Activated CD4-positive, alpha-beta T cell treated with anti-CD3 and anti-CD28 coated beads, Interleukin-2, Interleukin-4, amounts not matched to agents 100 ng/mL and 50 ng/mL, durations not matched to agents 16 hours and 8 hours (primary cell): ENCODE data around the gene CX3CL1.

Experiments
- DNase-seq: peaks from one replicate; pipeline ENCODE4 v3.0.0-alpha.2; 2020; ENCODE audit warnings: low spot score

Gene CX3CL1

GRCh38 chr16:57405097-57405496 lies 32.8 kb downstream of the CX3CL1 start:
- DNase-seq = no peak

GRCh38 chr16:57406881-57407280 lies 34.6 kb downstream of the CX3CL1 start:
- no peak for DNase-seq

GRCh38 chr16:57407521-57408353 lies 35.4 kb downstream of the CX3CL1 start:
- DNase-seq = no peak

- no peak for DNase-seq
Observed at GRCh38 chr16:57409065-57409464, 36.8 kb downstream of the CX3CL1 start.

- DNase-seq = no peak
Observed at GRCh38 chr16:57409870-57410587, 37.7 kb downstream of the CX3CL1 start.

- DNase-seq = no peak
Observed at GRCh38 chr16:57411362-57411976, 39.2 kb downstream of the CX3CL1 start.

GRCh38 chr16:57412584-57412983 lies 40.3 kb downstream of the CX3CL1 start:
- no peak for DNase-seq

- DNase-seq = no peak
Observed at GRCh38 chr16:57413301-57413730, 41.0 kb downstream of the CX3CL1 start.

GRCh38 chr16:57413733-57414132 lies 41.4 kb downstream of the CX3CL1 start:
- DNase-seq = no peak

- no peak for DNase-seq
Observed at GRCh38 chr16:57416084-57416483, 43.8 kb downstream of the CX3CL1 start.

GRCh38 chr16:57419506-57419905 lies 47.2 kb downstream of the CX3CL1 start:
- no peak for DNase-seq

- no peak for DNase-seq
Observed at GRCh38 chr16:57422026-57422944, 50.0 kb downstream of the CX3CL1 start.

- no peak for DNase-seq
Observed at GRCh38 chr16:57423152-57423551, 50.9 kb downstream of the CX3CL1 start.

GRCh38 chr16:57424583-57424982 lies 52.3 kb downstream of the CX3CL1 start:
- no peak for DNase-seq

- no peak for DNase-seq
Observed at GRCh38 chr16:57426356-57426755, 54.1 kb downstream of the CX3CL1 start.

- no peak for DNase-seq
Observed at GRCh38 chr16:57427307-57427706, 55.0 kb downstream of the CX3CL1 start.

- DNase-seq = no peak
Observed at GRCh38 chr16:57427824-57428223, 55.5 kb downstream of the CX3CL1 start.

GRCh38 chr16:57430955-57431354 lies 58.7 kb downstream of the CX3CL1 start:
- DNase-seq = no peak

- no peak for DNase-seq
Observed at GRCh38 chr16:57432505-57432904, 60.2 kb downstream of the CX3CL1 start.

GRCh38 chr16:57432989-57433388 lies 60.7 kb downstream of the CX3CL1 start:
- no peak for DNase-seq

GRCh38 chr16:57434003-57434402 lies 61.7 kb downstream of the CX3CL1 start:
- no peak for DNase-seq
